SHP77 treated with DMSO at 0.1 percent for 48 hours (cell line): ENCODE measurements around the gene FOXQ1.

Source experiments
- DNase-seq: peaks from one replicate; lab custom pipeline; 2025; lab: John Stamatoyannopoulos, UW

Gene FOXQ1

GRCh38 chr6:1311400-1312202 lies at the start of gene FOXQ1:
FOXQ1 (plus strand) TSS chr6:1312098; CDS start chr6:1312705, 607 bp downstream.
- no peak for DNase-seq

- DNase-seq = no peak
These were observed 49.2 kb upstream of the FOXQ1 start for GRCh38 chr6:1262704-1263038.

- no peak for DNase-seq
These were observed 48.7 kb upstream of the FOXQ1 start for GRCh38 chr6:1263039-1263849.

DNA sequence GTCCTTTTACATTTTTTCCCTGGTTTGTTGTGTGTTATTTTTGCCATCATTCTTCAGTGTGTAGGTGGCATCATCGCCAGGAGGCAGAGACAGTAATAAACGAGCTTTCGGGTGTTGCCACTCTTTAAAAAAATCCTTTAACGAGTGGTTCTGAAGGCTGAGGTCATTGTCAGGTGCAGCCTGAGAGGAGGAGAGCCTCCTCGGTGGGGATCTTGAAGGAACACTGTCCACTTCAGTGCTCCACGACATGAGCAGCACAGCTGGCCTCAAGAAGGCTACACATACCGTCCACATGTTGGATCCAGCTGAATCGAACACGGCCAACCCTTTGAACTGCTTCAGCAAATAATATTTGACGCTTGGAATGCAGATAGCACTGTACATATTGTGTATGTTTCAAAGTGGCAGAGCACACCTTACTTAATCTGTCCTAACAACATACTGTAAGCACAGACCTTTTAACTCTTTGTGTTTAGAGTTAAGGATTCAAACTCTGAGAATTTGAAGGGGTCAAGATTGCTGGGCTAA lies 48.0 kb upstream of the FOXQ1 start:
- DNase-seq = no peak

- no peak for DNase-seq
These were observed 47.1 kb upstream of the FOXQ1 start for GRCh38 chr6:1264619-1265445.

DNA sequence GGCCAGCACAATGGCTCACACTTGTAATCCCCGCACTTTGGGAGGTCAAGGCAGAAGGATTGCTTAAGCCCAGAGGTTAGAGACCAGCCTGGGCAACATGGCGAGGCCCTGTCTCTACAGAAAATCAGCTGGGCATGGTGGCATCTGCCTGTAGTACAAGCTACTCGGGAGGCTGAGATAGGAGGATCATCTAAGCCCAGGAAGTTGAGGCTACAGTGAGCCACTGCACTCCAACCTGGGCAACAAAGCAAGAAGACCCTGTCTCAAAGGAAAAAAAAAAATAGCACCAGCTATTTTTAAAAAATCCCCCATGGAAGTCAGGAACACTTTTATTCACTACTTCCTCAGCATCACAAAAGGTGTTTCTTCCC lies 45.2 kb upstream of the FOXQ1 start:
- no peak for DNase-seq

GRCh38 chr6:1267057-1267732 lies 44.7 kb upstream of the FOXQ1 start:
- no peak for DNase-seq

- no peak for DNase-seq
These were observed 43.8 kb upstream of the FOXQ1 start for GRCh38 chr6:1267790-1268762.

DNA sequence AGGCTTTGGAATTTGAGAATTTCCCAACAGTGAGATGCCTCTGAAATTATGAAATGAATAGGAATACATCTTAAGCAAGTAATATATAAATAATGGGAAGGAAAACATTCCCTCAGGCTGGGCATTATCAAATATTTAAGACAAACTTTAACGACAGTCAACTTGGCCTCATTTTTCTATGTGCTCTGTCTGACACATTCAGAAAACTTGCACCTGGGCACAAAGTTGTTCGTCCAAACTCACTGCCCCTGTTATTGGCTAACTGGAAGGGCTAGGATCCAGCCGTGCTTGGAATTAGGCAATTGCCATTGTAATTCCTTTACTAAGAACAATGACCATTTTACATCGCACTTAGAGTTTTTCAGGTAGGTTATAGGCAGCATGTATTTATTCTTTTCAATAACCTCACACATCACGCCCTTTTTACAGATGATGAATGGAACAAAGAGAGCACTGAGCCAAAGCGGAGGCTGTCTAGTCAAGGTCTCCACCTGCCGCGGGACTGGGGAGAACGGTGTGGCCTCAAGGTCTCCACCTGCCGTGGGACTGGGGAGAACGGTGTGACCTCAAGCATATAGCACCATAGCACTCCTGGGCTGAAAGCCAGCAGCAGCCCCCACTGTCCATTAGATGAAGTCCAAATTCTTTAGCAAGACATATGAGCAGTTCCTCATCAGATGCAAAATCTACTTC lies 40.7 kb upstream of the FOXQ1 start:
- no peak for DNase-seq

- no peak for DNase-seq
These were observed 33.7 kb upstream of the FOXQ1 start for GRCh38 chr6:1278061-1278720.

DNA sequence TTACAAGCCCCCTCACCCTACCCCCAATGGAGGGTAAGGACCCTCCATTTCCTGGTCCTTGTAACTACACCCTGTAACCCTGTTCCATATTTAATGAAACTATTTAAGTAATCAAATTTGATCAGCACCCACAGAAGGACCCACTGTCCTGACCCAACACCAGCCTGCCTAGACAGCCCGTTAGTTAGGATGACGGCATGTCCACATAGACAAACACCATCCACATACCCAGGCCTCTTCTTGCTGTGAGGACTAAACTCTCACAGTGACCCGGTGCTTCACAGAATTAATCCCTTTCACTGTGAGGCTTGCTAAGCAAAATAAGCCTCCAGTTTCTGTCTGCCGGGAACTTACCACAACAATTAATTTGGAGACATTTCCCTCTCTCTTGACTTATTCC lies 32.8 kb upstream of the FOXQ1 start:
- no peak for DNase-seq

DNA sequence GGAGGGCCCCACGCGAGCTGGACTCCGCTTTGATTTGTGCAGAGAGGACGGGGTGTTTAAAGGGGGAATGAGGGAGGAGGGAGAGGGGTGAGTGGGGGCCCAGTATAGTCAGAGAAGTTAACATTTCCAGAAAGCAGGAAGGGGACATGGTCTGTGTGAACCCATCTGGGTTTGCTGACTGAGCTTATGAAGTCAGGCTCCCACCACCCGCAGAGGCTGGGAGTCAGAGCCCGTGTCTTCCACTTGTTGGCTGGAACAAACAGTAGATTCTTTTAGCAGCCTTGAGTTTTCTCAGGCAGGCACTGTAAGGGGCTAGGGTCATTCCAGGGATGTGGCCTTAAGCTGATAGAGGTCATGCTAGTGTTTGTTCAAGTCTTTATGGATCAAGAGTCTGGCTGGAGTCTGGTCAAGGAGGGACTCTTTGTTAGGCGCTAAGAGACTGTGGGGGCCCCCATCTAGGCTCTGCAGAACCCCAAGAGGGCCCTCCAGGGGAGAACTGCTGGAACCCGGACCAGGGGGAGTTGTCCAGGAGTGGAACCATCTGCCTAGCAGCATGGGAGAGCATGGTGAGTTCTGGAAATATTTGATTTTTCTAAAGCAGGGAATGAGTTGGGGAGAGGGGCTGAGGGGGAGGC lies 31.1 kb upstream of the FOXQ1 start:
- DNase-seq = no peak

DNA sequence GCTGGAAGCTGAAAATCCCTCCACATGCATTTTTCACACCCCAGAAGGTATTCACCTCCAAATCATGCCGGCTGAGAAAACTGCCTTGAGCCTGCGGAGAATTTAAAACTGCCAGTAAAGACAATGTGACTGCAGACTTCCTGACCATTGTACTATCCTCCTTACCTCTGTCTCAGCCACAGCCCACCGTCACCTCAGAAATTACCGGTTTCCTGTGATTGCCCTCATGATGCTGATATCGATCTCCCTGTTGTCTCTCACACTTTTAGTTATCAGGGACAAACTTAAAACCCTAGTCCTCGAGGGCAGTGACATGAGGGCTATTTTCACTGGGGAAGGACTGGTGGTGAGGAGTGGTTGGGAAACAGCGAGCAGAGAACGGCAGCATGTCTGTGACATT lies 30.2 kb upstream of the FOXQ1 start:
- no peak for DNase-seq

DNA sequence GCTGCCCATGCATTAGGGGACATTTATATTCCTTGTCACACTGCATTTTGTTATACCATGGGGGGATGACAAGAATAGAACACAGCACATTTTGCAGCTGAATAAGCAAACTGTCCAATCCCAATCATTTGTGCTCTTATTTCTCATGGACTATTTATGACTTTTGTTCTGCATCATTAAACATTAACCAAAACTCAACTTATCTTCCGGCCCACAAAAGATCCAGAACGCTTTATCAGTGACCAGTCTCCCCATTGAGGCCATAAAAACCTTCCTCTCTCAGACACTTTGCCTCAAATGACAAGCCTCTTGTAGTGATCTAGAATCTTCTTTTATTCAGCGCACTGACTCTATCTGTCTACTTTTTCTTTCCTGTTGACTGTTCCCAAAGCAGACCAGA lies 28.4 kb upstream of the FOXQ1 start:
- no peak for DNase-seq

- DNase-seq = no peak
These were observed 26.3 kb upstream of the FOXQ1 start for GRCh38 chr6:1285556-1285955.

DNA sequence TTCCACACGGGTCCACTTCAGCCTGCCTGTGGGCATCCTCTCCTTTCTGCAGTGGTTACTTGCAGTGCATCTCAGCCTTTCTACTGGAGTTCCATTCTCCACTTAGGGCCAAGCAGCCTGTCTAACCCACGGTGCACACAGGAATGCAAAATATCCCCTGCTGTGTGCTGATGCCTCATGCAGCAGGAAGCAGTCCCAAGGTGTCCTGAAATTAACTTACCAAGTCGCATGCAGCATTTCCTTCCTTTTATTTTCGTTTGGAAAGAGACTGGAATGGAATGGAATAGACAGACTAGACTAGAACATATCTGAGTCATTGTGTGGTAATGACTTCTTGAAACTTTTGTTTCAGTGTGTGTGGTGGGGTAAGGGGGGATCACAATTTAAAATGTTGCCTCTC lies 25.9 kb upstream of the FOXQ1 start:
- no peak for DNase-seq

DNA sequence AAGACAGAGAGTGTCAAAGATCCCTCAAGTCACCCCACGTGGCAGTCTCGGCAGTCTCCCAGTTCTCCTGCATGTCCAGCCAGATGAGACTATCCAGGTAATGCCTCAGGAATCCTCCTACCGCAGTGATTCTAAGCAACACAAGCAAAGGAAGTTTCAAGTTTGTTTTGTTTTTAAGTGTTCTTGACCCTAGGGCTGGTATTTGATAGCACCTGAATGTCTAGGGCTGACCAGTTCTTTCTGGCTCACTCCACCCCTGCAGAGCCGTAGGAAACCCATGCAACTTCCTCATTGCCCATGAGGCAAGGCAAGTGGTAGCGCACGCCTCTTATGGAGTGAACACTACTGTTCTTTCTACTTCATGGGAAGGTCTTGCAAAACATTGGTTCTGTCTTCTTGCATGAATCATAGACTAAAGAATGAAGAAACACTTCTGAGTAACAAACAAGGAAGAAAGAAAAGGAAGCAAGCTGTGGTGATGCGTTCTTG lies 24.8 kb upstream of the FOXQ1 start:
- no peak for DNase-seq

DNA sequence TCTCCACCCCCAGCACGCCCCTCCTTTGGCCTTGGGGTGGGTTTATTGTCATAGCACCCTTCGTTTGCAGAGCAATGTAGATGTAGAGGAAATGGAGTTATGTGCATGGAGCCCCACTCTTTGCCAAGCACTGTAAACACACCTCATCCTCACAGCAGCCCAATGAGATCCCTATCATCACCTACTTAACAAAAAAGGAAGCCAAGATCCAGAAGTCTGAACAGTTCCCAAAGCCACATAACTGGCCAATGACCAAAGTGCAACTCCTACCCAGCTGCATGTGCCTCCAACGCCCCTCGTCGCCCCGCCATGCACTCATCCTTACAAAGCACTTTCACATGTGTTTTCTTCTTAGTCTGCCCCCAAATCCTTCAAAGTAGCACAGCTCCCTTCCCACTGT lies 21.8 kb upstream of the FOXQ1 start:
- no peak for DNase-seq

GRCh38 chr6:1290805-1291204 lies 21.1 kb upstream of the FOXQ1 start:
- DNase-seq = no peak
